HG03520 (cell line): ENCODE measurements around the gene TWNK.
"Not testable (repeated sequence)": the region's sequence is repeated elsewhere in the genome, so short reads cannot be mapped to it uniquely, and the experiment has no call there.

Experiments
- ATAC-seq: cut with Tn5 transposase; IDR thresholded peaks from one replicate; pipeline ENCODE4 v1.9.1; 2021; ENCODE audit warnings: mild to moderate bottlenecking, moderate library complexity; ENCODE audit not compliant: unreplicated experiment

Gene TWNK

DNA sequence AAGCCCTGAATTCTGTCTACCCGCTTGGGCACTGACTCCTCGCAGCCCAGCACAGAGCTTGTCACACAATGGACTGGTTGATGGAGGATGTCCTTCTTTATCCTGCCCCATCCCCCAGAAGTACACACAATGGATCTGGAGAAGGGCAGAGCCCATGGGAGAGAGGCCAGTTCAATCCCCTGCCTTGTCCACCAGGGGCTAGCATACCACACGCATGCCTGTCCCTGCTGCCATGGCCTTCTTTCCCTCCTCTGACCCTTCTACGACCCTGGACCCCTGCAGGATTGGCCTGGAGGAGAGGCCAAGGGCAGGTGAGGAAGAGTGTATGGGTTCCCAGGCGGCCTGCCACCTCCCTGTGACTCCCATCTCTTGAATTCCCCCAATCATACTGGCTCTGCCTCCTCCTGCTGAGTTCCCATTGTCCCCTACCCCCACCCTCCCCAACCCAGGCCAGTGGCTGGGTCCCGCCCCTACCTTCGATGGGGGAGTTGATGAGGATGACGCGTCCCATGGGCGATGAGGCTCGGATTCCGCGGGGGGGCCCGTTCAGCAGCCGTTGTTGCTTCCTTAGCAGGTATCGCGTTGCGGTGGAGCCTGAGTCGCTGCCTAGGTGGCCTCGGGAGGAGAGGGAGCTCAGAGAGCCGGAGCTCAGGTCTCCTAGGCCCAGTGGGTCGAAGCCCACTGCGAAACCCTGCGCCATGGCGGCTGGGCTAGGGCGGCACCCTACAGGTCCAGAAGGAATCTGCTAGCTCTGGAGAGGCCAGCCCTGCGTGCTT, 42.4 kb downstream of the TWNK start:
- no peak for ATAC-seq

- no peak for ATAC-seq
Observed at GRCh38 chr10:101030496-101031127, 43.3 kb downstream of the TWNK start.

GRCh38 chr10:101031128-101031795, 43.9 kb downstream of the TWNK start, which contains the start of the genes PDZD7 and SFXN3:
TSS of gene PDZD7 (minus strand) at chr10:101031129. CDS start at chr10:101030219, 910 bp downstream.
TSS of gene SFXN3 (plus strand) at chr10:101031234. CDS start at chr10:101034695, 3,461 bp downstream.
- peak; percentile 87 for ATAC-seq

GRCh38 chr10:101031796-101032636, 44.7 kb downstream of the TWNK start:
- ATAC-seq = no peak

DNA sequence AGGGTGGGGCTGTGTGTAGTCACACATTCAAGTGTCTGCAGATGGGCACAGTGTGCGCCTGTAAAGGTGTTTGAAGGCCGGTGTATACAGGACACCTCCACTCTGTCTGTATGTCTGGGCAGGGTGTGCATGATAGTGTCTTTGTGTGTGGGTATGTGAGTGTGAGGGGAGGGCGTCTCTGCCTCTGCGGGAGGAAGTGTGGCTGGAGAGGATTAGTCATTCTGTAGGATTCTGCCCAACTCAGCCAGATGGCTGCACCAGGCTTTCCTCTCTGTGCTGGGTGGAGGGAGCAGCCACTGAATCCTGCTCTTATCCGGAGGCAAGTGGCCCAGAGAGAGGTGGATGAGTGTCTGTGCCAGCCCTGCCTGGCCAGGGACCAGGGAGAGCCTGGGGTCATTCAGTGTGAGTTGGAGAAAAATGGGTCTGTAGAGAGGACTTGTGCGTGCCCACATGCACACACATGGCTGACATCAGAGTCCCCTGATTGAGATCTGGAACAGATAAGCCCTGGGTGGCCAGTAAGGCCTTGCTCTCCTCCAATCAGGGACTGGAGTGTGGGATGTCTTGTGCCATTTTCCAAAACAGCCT, 45.4 kb downstream of the TWNK start:
- ATAC-seq = no peak

- ATAC-seq = no peak
Observed at GRCh38 chr10:101033276-101033675, 45.9 kb downstream of the TWNK start.

DNA sequence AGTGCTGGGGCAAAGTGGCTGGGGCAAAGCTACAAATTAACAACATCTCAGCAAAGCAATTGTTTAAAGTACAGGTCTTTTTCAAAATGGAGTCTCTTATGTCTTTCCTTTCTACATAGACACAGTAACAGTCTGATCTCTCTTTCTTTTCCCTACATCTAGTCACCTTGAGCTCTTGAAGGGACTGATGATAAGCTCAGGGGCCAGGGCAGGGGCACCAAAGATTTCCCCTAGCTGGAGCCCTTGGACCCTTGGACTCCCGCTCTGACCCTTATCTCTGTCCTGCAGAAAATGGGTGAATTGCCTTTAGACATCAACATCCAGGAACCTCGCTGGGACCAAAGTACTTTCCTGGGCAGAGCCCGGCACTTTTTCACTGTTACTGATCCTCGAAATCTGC, 47.1 kb downstream of the TWNK start:
- not testable (repeated sequence) for ATAC-seq

GRCh38 chr10:101035314-101035713, 48.0 kb downstream of the TWNK start:
- no peak for ATAC-seq

DNA sequence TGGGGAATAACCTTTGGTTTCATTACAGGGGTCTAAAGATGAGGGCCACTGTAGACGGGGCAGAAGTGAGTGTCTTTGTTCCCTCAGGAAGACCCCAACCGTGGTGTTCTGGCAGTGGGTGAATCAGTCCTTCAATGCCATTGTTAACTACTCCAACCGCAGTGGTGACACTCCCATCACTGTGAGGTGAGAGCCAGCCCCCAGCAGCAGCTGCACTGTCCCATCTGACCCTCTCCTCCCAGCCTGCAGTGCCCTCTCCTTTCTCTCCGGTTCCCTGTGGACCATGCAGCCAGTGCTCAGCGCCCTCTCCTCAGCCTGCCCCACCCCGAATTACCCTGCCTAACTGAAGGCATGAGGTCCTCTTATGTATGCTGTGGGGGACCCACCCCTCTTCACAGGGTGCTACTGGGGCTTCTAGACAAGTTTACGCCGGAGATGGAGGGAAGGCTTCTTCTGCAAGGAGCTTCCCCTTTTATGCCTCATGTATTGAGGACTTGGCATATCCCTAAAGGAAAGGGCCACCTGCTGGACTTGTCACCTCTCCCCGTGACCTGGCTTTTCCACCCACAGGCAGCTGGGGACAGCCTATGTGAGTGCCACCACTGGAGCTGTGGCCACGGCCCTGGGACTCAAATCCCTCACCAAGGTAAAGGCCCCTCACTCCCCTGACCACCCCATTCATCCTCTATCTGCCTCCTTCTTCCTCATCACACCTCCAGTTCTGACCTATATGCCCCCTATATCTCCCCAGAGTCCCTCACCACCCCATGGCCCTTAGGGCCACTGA, 48.8 kb downstream of the TWNK start:
- ATAC-seq = no peak

- ATAC-seq = no peak
Observed at GRCh38 chr10:101036726-101037125, 49.4 kb downstream of the TWNK start.

DNA sequence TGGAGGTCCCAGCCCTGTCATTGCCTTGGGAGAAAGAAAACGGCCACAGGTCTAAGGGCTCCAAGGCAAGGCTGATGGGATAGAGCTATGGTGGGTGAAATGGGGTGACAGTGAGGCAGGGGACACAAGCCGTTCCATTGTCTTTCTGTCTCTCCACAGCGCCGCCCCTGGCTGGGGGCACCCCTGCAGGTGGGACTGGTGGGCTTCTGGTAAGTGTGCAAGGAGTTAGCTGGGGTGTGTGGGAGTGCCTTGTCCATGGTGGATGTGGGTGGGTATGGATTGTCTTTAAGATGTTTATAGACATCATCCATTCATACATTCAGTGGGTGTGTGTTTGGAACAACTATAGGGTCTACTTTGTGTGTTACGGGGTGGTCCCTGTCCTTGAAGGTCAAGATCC, 51.1 kb downstream of the TWNK start:
- ATAC-seq = no peak

- ATAC-seq = no peak
Observed at GRCh38 chr10:101040061-101040460, 52.7 kb downstream of the TWNK start.

DNA sequence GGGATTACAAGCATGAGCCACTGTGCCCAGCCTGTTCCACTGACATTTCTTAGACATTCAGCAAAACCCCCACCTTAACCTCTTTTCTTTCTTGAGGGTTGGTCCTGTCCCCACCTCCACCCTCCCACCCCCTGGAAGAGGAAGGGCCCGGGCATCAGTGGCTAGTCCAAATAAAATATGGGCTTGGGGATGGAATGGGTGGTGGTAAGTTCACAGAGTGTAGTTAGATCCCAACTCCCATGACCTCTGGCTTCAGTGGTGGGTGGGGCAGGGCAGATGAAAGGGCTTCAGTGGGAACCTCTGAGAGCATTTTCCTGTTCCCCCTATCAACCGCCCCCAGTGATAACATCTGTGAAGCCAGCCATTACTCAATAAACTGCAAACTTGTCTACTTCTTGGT, 53.5 kb downstream of the TWNK start:
- no peak for ATAC-seq

- ATAC-seq = no peak
Observed at GRCh38 chr10:101041252-101041761, 54.0 kb downstream of the TWNK start.

DNA sequence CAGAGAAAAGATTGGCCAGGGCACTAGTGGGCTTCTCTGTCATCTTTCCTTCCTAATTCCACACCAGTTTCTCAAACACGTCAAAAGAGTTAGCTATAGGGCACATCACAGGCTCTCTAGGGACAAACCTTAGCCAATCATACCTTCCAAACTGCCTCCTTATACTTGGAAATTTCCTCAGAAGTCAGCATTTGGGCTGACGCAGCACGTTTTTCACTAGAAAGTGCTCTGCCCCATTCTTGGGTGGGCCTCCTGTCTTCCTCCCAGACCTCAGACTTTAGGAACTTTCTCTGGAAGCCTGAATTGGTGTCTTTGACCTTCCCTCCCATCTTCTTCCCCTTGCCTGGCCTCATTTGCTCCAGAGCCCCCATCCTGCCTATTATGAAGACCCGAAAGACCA, 54.8 kb downstream of the TWNK start:
- ATAC-seq = no peak

DNA sequence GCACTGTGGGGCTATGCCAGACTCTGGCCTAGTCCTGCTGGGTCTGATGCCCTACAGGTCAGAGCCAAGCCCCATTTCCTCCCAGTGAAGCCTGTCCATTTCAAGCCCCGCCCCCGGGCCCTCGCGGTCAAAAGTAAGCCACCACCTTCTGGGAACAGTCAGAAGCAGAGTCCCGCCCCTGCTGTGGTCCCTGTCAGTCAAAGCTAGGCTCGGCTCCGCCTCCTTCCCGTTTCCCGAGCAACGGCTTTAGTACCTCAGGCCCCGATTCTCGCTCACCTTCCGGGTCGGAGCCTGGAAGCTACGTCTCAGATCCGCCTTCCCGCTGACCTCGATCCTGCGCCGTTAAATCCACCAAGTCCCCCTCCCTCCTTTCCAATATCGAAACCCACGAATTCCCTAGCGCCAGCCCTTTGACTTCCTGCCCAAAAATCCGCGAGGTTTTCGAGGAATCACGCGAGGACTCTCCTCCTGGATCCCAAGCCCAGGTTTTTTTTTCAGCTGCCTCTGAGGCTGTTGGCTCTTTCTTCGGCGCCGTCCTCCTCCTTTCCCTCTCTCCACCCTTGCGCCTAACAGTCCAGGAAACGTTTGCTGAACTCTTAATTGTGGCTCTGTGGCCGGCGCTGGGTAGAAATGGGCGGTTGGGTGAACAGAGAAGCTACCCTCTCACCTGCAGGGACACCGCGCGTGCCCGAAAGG, 55.5 kb downstream of the TWNK start:
- ATAC-seq = peak; percentile 95

- ATAC-seq = no peak
Observed at GRCh38 chr10:101043363-101043707, 56.0 kb downstream of the TWNK start.
